SK-N-SH treated with all-trans-retinoic acid at 6 μM for 48 hours (cell line): ENCODE data around the gene RGS1.

Experiments
- RARB ChIP-seq: fragments of 250-450 bp; sonication (Bioruptor Pico); IDR thresholded peaks from 2 replicates; pipeline ENCODE4 v1.8.0; 2021; ENCODE audit warnings: mild to moderate bottlenecking, moderate library complexity
- TCF4 ChIP-seq: fragments of 250-450 bp; sonication (Bioruptor Pico); IDR thresholded peaks from 2 replicates; pipeline ENCODE4 v1.8.0; 2021; ENCODE audit warnings: mild to moderate bottlenecking, moderate library complexity, borderline replicate concordance

DNA sequence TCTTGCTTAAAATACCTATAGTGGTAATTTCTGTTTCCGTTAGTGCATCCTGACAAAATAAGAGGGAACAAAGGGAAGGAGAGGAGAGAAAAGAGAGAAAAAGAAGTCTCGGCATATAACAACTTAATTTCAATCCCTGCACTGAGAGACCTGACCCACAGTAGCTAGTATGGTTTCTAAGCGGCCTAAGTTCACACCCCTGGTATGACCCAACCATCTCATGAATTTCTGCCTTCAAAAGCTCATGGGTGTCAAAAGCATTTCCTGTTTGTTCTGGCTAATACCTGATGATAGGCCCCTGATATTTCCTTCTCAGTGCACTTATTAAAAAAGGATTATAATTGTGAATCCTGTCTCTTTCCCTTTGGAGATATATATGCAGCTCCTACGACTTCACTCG lies 32.1 kb upstream of the RGS1 start:
- TF ChIP-seq TCF4: no peak
- TF ChIP-seq RARB (CRISPR knock-in tag): no peak
